HL-60 (cell line): ENCODE results near the gene GPRASP3.

Experiments used
- DNase-seq, 2 experiments: peaks; one replicate each; pipeline ENCODE4 v3.0.0-alpha.2; 2010 to 2020; ENCODE audit warnings: low read depth in 1 of 2, low spot score in 1 of 2
- H3K27ac ChIP-seq: fragments of 250-450 bp; sonication (Bioruptor Pico); replicated peaks from 2 replicates; pipeline ENCODE4 v1.5.1; 2020; ENCODE audit warnings: mild to moderate bottlenecking, moderate library complexity
- H3K27me3 ChIP-seq: fragments of 250-450 bp; sonication (Bioruptor Pico); 2 replicates; pipeline ENCODE4 v1.5.1; 2021; ENCODE audit warnings: mild to moderate bottlenecking, moderate library complexity; ENCODE audit not compliant: insufficient read depth, poor library complexity, severe bottlenecking
- H3K4me3 ChIP-seq: replicated peaks from 2 replicates; pipeline ENCODE4 v1.5.1; 2011; ENCODE audit warnings: mild to moderate bottlenecking, control low read depth, low read length; ENCODE audit not compliant: insufficient read depth
- CTCF ChIP-seq: IDR thresholded peaks from one replicate; pipeline ENCODE4 v1.5.1; 2011; ENCODE audit warnings: low read length, control low read depth, inconsistent platforms; ENCODE audit not compliant: insufficient read depth
- GABPA ChIP-seq: IDR thresholded peaks from 2 replicates; pipeline ENCODE4 v1.6.1; 2012; ENCODE audit warnings: low read depth
- POLR2AphosphoS5 ChIP-seq: IDR thresholded peaks from 2 replicates; pipeline ENCODE4 v1.6.1; 2012; ENCODE audit warnings: low read depth
- REST ChIP-seq: IDR thresholded peaks from 2 replicates; pipeline ENCODE4 v1.6.1; 2012; ENCODE audit warnings: low read depth; ENCODE audit not compliant: insufficient replicate concordance
- SPI1 ChIP-seq: IDR thresholded peaks from 2 replicates; pipeline ENCODE4 v1.6.1; 2012; ENCODE audit warnings: low read depth, mild to moderate bottlenecking, borderline replicate concordance

The GPRASP3 gene

GRCh38 chrX:102684772-102685520, 35.6 kb upstream of the GPRASP3 start:
- TF ChIP-seq POLR2AphosphoS5 (no peak), SPI1 (no peak), CTCF (no peak), GABPA (no peak), REST (no peak)
- DNase-seq: no peak
- H3K27ac ChIP-seq: no peak overlapping the region
- no peaks in the 10 kb centered on the region for H3K27me3 ChIP-seq
- no peak overlapping the region for H3K4me3 ChIP-seq

GRCh38 chrX:102694749-102695148, 25.8 kb upstream of the GPRASP3 start:
- no peak for DNase-seq
- Histone ChIP-seq H3K4me3 (no peak overlapping the region), H3K27ac (no peak overlapping the region), H3K27me3 (no peaks in the 10 kb centered on the region)
- TF ChIP-seq SPI1: no peak
- TF ChIP-seq CTCF: no peak
- no peak for TF ChIP-seq REST
- no peak for TF ChIP-seq GABPA
- no peak for TF ChIP-seq POLR2AphosphoS5

GRCh38 chrX:102696306-102696705, 24.2 kb upstream of the GPRASP3 start:
- H3K27me3 ChIP-seq: no peaks in the 10 kb centered on the region
- no peak for DNase-seq
- no peak overlapping the region for H3K27ac ChIP-seq
- TF ChIP-seq POLR2AphosphoS5 (no peak), REST (no peak)
- no peak overlapping the region for H3K4me3 ChIP-seq

- H3K27me3 ChIP-seq: no peaks in the 10 kb centered on the region
- no peak overlapping the region for H3K4me3 ChIP-seq
- TF ChIP-seq REST (no peak), SPI1 (no peak), CTCF (no peak), POLR2AphosphoS5 (no peak), GABPA (no peak)
- H3K27ac ChIP-seq: no peak overlapping the region
- DNase-seq: no peak
Observed at GRCh38 chrX:102697494-102697893, 23.0 kb upstream of the GPRASP3 start.
